K562 (cell line): ENCODE data around the gene PIEZO2. TPM values are rescaled to one million over a fixed set of nuclear protein-coding genes. Genes with fewer than 3 reads are reported as not detected.

Source experiments
- ATAC-seq: fragments of 200-7000 bp; cut with Tn5 transposase; 3 replicates; pipeline ENCODE4 v1.9.1; 2020; ENCODE audit warnings: moderate library complexity
- BruUV-seq: library from RNA; stranded (reverse); fragments of 400-500 nt; replicated peaks from 2 replicates; lab custom pipeline; 2021; lab: Mats Ljungman, UMichigan
- CTCF ChIA-PET: fragments of 300-600 bp; formaldehyde crosslinking; extraction: SDS; loops from one replicate; lab custom pipeline; 2021; ENCODE audit warnings: low intra/inter-chr PET ratio; lab: Yijun Ruan, JAX
- POLR2A ChIA-PET: fragments of 300-600, 350-650 bp; sonication (Branson Sonifier 250); formaldehyde crosslinking; extraction: SDS; loops from one replicate; lab custom pipeline; 2021; ENCODE audit warnings: antibody characterized with exemption, inconsistent platforms; lab: Yijun Ruan, JAX
- DNase-seq, 4 experiments: peaks; one replicate each; pipeline versions ENCODE4 v3.0.0 to v3.0.0-alpha.2; 2011 to 2018; ENCODE audit warnings: low spot score in 3 of 4, mixed read lengths in 3 of 4; ENCODE audit errors: extremely low read depth in 1 of 4
- FAIRE-seq: peaks from 2 replicates; lab custom pipeline; 2011; peaks lifted over from hg19 to GRCh38; lab: Jason Lieb, UNC
- H2AFZ ChIP-seq: 2 replicates; pipeline ENCODE4 v1.6.0; 2011; ENCODE audit warnings: low read depth, low read length, control low read depth, inconsistent platforms
- H3K27ac ChIP-seq: fragments of 200-600 bp; 3 replicates; pipeline ENCODE4 v1.8.0; 2011; ENCODE audit warnings: low read depth, mild to moderate bottlenecking, control low read depth, inconsistent platforms, low read length, moderate library complexity, mixed read lengths; ENCODE audit errors: extremely low read depth
- H3K27me3 ChIP-seq, 2 experiments: fragments of 300-600 bp in 1 of 2; 2 replicates in 1 of 2; 3 replicates in 1 of 2; pipeline versions ENCODE4 v1.6.0 to v1.8.0; 2011; ENCODE audit warnings: inconsistent platforms in 2 of 2, low read length in 2 of 2, mild to moderate bottlenecking in 1 of 2, mixed read lengths in 1 of 2, moderate library complexity in 1 of 2; ENCODE audit not compliant: control insufficient read depth in 2 of 2, insufficient read depth in 2 of 2
- H3K36me3 ChIP-seq: fragments of 300-600 bp; 3 replicates; pipeline ENCODE4 v1.8.0; 2011; ENCODE audit warnings: mild to moderate bottlenecking, low read length, inconsistent platforms; ENCODE audit not compliant: control insufficient read depth, insufficient read depth
- H3K4me1 ChIP-seq, 2 experiments: fragments of 200-600 bp in 1 of 2; replicated peaks in 1 of 2; 2 replicates in 1 of 2; 3 replicates in 1 of 2; pipeline versions ENCODE4 v1.5.1 to v1.8.0; 2011; ENCODE audit warnings: inconsistent platforms in 2 of 2, low read length in 2 of 2, mild to moderate bottlenecking in 1 of 2, mixed read lengths in 1 of 2, moderate library complexity in 1 of 2; ENCODE audit not compliant: control insufficient read depth in 2 of 2, insufficient read depth in 2 of 2
- H3K4me2 ChIP-seq: 2 replicates; pipeline ENCODE4 v1.6.1; 2011; ENCODE audit warnings: low read length, control low read depth, inconsistent platforms, mixed read lengths; ENCODE audit not compliant: insufficient read depth
- H3K4me3 ChIP-seq: fragments of 200-600 bp; sonication (generic), shearing (Covaris generic); 2 replicates; pipeline ENCODE4 v1.5.1; 2016; ENCODE audit warnings: control low read depth, inconsistent platforms
- H3K79me2 ChIP-seq: fragments of 200-600 bp; 3 replicates; pipeline ENCODE4 v1.8.0; 2011; ENCODE audit warnings: low read length, inconsistent platforms; ENCODE audit not compliant: control insufficient read depth, insufficient read depth
- H3K9ac ChIP-seq, 2 experiments: 2 replicates each; pipeline versions ENCODE4 v1.6.0 to v1.6.1; 2011; ENCODE audit warnings: low read depth in 2 of 2, low read length in 2 of 2, control low read depth in 1 of 2, inconsistent platforms in 1 of 2, mild to moderate bottlenecking in 1 of 2, mixed read lengths in 1 of 2; ENCODE audit not compliant: insufficient read depth in 1 of 2
- H3K9me1 ChIP-seq: one replicate; pipeline ENCODE4 v1.6.0; 2011; ENCODE audit warnings: inconsistent platforms, mild to moderate bottlenecking, low read length, moderate library complexity; ENCODE audit not compliant: control insufficient read depth, insufficient read depth
- H3K9me3 ChIP-seq: replicated peaks from 2 replicates; pipeline ENCODE4 v1.5.1; 2011; ENCODE audit warnings: low read depth, low read length, inconsistent platforms; ENCODE audit not compliant: control insufficient read depth, insufficient read depth
- H4K20me1 ChIP-seq: replicated peaks from 2 replicates; pipeline ENCODE4 v1.6.1; 2011; ENCODE audit warnings: low read length, inconsistent platforms, mixed read lengths; ENCODE audit not compliant: control insufficient read depth, insufficient read depth
- DPF2 ChIP-seq: fragments of 450-650 bp; IDR thresholded peaks from 2 replicates; pipeline ENCODE4 v1.6.1; 2016
- E4F1 ChIP-seq: fragments of 250-450 bp; sonication (Bioruptor Pico); IDR thresholded peaks from 2 replicates; pipeline ENCODE4 v1.5.0; 2021; ENCODE audit warnings: mild to moderate bottlenecking, borderline replicate concordance
- ZKSCAN1 ChIP-seq: fragments of 150-350 bp; IDR thresholded peaks from 2 replicates; pipeline ENCODE4 v1.6.1; 2016; ENCODE audit warnings: low read depth, low read length
- ZNF76 ChIP-seq: fragments of 250-450 bp; sonication (Bioruptor Pico); IDR thresholded peaks from 2 replicates; pipeline ENCODE4 v1.4.0; 2020; ENCODE audit warnings: mild to moderate bottlenecking, moderate library complexity, borderline replicate concordance
- WGBS: fragments of 100-300 bp; shearing (Covaris generic); methylation state at CpG from one replicate; pipeline ENCODE4 v1.1.6; 2016; ENCODE audit warnings: low coverage, mixed read lengths; ENCODE audit not compliant: insufficient coverage; ENCODE audit errors: missing lambda C conversion rate; 5-methylcytosine and 5-hydroxymethylcytosine counted together
- in situ Hi-C: fragments of 300-500 bp; cut with MboI; formaldehyde crosslinking; loops from 4 replicates; pipeline ENCODE4 v1.15.0; 2018; ENCODE audit warnings: inconsistent platforms, mixed read lengths
- intact Hi-C: fragments of 100-400 bp; cut with micrococcal nuclease; formaldehyde crosslinking; loops from 2 replicates; pipeline ENCODE4 v1.14.2; 2022
- polyA plus RNA-seq, 8 experiments: library from polyadenylated mRNA; depleted of rRNA in 4 of 8; stranded (reverse) in 5 of 8; unstranded in 3 of 8; fragments of >200 nt; fragmentation: Nextera tagmentation in 2 of 8; fragmentation: Illumina TruSeq in 1 of 8; extraction: Ambion mirVana in 2 of 8; extraction: Trizol in 1 of 8; gene quantifications; 2 replicates each; pipeline versions ENCODE4 v1.2.1 to v1.2.3, GENCODE V29; 2011 to 2014; ENCODE audit warnings: inconsistent platforms in 1 of 8, missing spikeins in 1 of 8
- total RNA-seq, 7 experiments: library from RNA; depleted of rRNA in 6 of 7; stranded (reverse); fragments of >200 nt in 6 of 7; fragmentation: Illumina TruSeq in 2 of 7; extraction: Trizol in 2 of 7; gene quantifications; 2 replicates each; pipeline versions ENCODE4 v1.2.1 to v1.2.3, GENCODE V29; 2011 to 2021; ENCODE audit warnings: low replicate concordance in 1 of 7

PIEZO2 gene
- total and polyA plus RNA-seq, 9 of the 15 experiments (the other 6 are each of a cell fraction or from before 2014, with no cell fraction given): 0.54 to 4.1 (median 2.0) TPM

- Histone ChIP-seq H3K79me2 (no peaks in the 10 kb centered on the region), H3K4me1 (no peaks in the 10 kb centered on the region; a peak in 1 of 5 replicates), H3K36me3 (no peaks in the 10 kb centered on the region), H2AFZ (no peak overlapping the region), H3K9me3 (no peaks in the 10 kb centered on the region), H4K20me1 (no peaks in the 10 kb centered on the region), H3K9ac (no peak overlapping the region), H3K27me3 (peaks cover 0 to 9% of the 10 kb centered on the region in 2 experiments; a peak in 2 of 5 replicates), H3K27ac (no peak overlapping the region), H3K4me3 (no peak overlapping the region), H3K4me2 (no peak overlapping the region), H3K9me1 (no peaks in the 10 kb centered on the region)
- intact Hi-C loops (loop anchor here (10.0 kb wide), 1 partner anchor 219 kb away; no protein-coding TSS in a partner anchor), in situ Hi-C loops (no loop called here)
- DNase-seq (no peak), FAIRE-seq (no peak), ATAC-seq (no peak)
- TF ChIP-seq ZNF76 (CRISPR knock-in tag) (no peak), DPF2 (no peak), E4F1 (CRISPR knock-in tag) (no peak), ZKSCAN1 (no peak)
- CTCF ChIA-PET: no interaction called here
- BruUV-seq: no TSS peak
- POLR2A ChIA-PET: no interaction called here
- 8% methylated on average over 5 of the region's 5 CpGs for WGBS
Observed at GRCh38 chr18:10783941-10784340, 365.4 kb downstream of the PIEZO2 start.
